Measurements from ENCODE around the gene SLC35B2. TPM values are rescaled to one million over a fixed set of nuclear protein-coding genes. Genes with fewer than 3 reads are reported as not detected.

The SLC35B2 gene
- total RNA-seq, 1 experiment from 2014 or later = 30.0 TPM

DNA sequence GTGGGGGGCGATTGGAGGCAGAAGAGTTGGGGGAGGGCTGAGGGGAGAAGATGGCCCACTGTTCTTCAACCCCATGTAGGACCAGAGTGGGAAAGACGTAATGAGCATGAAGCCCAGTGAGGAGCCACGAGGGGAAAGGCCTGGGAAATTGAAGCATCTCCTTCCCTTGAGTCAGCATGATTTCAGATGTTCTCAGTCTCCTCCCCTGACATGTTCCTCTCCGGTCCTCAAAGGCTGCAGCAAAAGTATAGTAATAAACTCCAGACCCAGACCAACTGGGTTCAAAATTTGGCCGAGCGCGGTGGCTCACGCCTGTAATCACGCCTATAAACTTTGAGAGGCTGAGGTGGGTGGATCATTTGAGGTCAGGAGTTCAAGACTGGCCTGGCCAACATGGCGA is 9.9 kb upstream of the SLC35B2 start:
- H3K4me2 ChIP-seq (ENCODE audit: low read depth, low read length, poor library complexity, severe bottlenecking) = no peak overlapping the region
- no peak overlapping the region for H3K4me3 ChIP-seq (ENCODE audit: low read length)
- H3K9me2 ChIP-seq (replicated peaks; ENCODE audit: insufficient read depth, low read length) = no peaks in the 10 kb centered on the region
- H3K27ac ChIP-seq (ENCODE audit: low read length) = no peak overlapping the region
- H3K27me3 ChIP-seq (ENCODE audit: low read length) = no peaks in the 10 kb centered on the region
- DNase-seq = no peak
- 0 out of 2 replicates have a peak, but pooled peaks cover 3% of the 10 kb centered on the region for H4K20me1 ChIP-seq (ENCODE audit: insufficient read depth, low read depth, low read length)
- H3K79me2 ChIP-seq (ENCODE audit: low read length) = peaks cover 26% of the 10 kb centered on the region
- H3K9me3 ChIP-seq (ENCODE audit: low read length) = no peaks in the 10 kb centered on the region
- H3K4me1 ChIP-seq (ENCODE audit: low read length) = peaks cover 26% of the 10 kb centered on the region
- no peak overlapping the region for H2AFZ ChIP-seq (ENCODE audit: low read length)
- H3K36me3 ChIP-seq (ENCODE audit: insufficient read depth, low read length) = no peaks in the 10 kb centered on the region
- no peak overlapping the region for H3K9ac ChIP-seq (ENCODE audit: low read length)

GRCh38 chr6:44266347-44266746 is 9.0 kb upstream of the SLC35B2 start:
- 0 out of 2 replicates have a peak, but pooled peaks cover 3% of the 10 kb centered on the region for H4K20me1 ChIP-seq (ENCODE audit: insufficient read depth, low read depth, low read length)
- H2AFZ ChIP-seq (ENCODE audit: low read length) = no peak overlapping the region
- H3K4me3 ChIP-seq (ENCODE audit: low read length) = no peak overlapping the region
- peaks cover 32% of the 10 kb centered on the region for H3K79me2 ChIP-seq (ENCODE audit: low read length)
- H3K4me1 ChIP-seq (ENCODE audit: low read length) = peaks cover 35% of the 10 kb centered on the region
- no peak overlapping the region for H3K9ac ChIP-seq (ENCODE audit: low read length)
- H3K4me2 ChIP-seq (ENCODE audit: low read depth, low read length, poor library complexity, severe bottlenecking) = peak overlapping the region; percentile 97
- H3K27ac ChIP-seq (ENCODE audit: low read length) = no peak overlapping the region
- peaks cover 1% of the 10 kb centered on the region; the same call in 1 of the 2 replicates for H3K36me3 ChIP-seq (ENCODE audit: insufficient read depth, low read length)
- H3K9me2 ChIP-seq (replicated peaks; ENCODE audit: insufficient read depth, low read length) = no peaks in the 10 kb centered on the region
- no peaks in the 10 kb centered on the region for H3K27me3 ChIP-seq (ENCODE audit: low read length)
- no peaks in the 10 kb centered on the region for H3K9me3 ChIP-seq (ENCODE audit: low read length)
- no peak for DNase-seq

GRCh38 chr6:44265722-44266233 is 8.4 kb upstream of the SLC35B2 start:
- H3K9me2 ChIP-seq (replicated peaks; ENCODE audit: insufficient read depth, low read length) = no peaks in the 10 kb centered on the region
- peak overlapping the region; percentile 97 for H3K4me2 ChIP-seq (ENCODE audit: low read depth, low read length, poor library complexity, severe bottlenecking)
- H3K9ac ChIP-seq (ENCODE audit: low read length) = peak overlapping the region; percentile 79
- DNase-seq = no peak
- peak overlapping the region; percentile 38; the same call in 1 of the 2 replicates for H2AFZ ChIP-seq (ENCODE audit: low read length)
- H3K36me3 ChIP-seq (ENCODE audit: insufficient read depth, low read length) = peaks cover 5% of the 10 kb centered on the region; the same call in 1 of the 2 replicates
- H3K79me2 ChIP-seq (ENCODE audit: low read length) = peaks cover 32% of the 10 kb centered on the region
- H3K27me3 ChIP-seq (ENCODE audit: low read length) = no peaks in the 10 kb centered on the region
- H3K9me3 ChIP-seq (ENCODE audit: low read length) = no peaks in the 10 kb centered on the region
- peak overlapping the region; percentile 75 for H3K4me3 ChIP-seq (ENCODE audit: low read length)
- no peak overlapping the region for H3K27ac ChIP-seq (ENCODE audit: low read length)
- 0 out of 2 replicates have a peak, but pooled peaks cover 3% of the 10 kb centered on the region for H4K20me1 ChIP-seq (ENCODE audit: insufficient read depth, low read depth, low read length)
- H3K4me1 ChIP-seq (ENCODE audit: low read length) = peaks cover 38% of the 10 kb centered on the region

DNA sequence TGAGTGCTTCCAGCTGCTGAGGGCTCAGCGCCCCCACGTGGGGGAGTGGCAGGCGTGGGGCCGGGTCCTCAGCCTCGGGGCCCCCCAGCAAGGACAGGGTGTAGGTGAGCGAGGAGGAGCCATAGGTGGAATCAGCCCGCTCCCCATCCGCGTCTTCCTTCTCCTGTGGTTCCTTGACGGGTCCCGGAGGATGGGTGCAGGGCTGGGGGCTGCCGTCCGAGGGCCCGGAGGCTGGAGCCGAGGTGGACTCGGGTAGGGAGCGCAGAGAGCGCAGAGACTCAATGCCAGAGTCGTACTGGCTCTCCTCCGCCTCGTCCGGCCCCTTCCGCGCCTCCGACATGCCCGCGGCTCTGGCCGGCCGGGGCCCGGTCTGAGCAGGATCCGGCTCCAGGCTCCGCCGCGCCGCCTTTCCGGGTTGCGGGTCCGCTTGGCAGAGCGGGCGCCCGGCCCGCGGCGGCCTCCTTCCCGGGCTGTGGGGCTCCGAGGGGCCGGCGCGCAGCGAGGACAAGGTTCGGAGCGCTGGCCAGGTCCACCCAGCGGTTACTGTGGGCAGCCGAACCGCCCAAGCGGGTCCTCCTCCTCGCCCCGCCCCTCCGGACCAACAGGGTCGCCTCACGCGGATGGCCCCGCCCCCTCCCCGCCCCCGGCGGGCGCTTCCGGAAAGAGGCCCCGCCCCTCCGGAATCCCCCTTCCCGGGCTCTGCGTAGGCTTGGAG is 7.8 kb upstream of the SLC35B2 start, which contains the start of gene NFKBIE:
Gene NFKBIE, minus strand, starts transcription at position 545 of the 715 bp plus-strand sequence. Its CDS starts 205 bp downstream, at position 340.
- Histone ChIP-seq H4K20me1 (ENCODE audit: insufficient read depth, low read depth, low read length) (0 out of 2 replicates have a peak, but pooled peaks cover 3% of the 10 kb centered on the region), H3K9ac (ENCODE audit: low read length) (peak within 1 kb of the TSS; percentile 79), H3K4me1 (ENCODE audit: low read length) (peaks cover 38% of the 10 kb centered on the region), H2AFZ (ENCODE audit: low read length) (peak within 1 kb of the TSS; percentile 38), H3K4me2 (ENCODE audit: low read depth, low read length, poor library complexity, severe bottlenecking) (peak within 1 kb of the TSS; percentile 97), H3K9me2 (replicated peaks; ENCODE audit: insufficient read depth, low read length) (no peaks in the 10 kb centered on the region), H3K79me2 (ENCODE audit: low read length) (peaks cover 32% of the 10 kb centered on the region), H3K36me3 (ENCODE audit: insufficient read depth, low read length) (peaks cover 5% of the 10 kb centered on the region; the same call in 1 of the 2 replicates), H3K27ac (ENCODE audit: low read length) (peak within 1 kb of the TSS; percentile 80), H3K9me3 (ENCODE audit: low read length) (no peaks in the 10 kb centered on the region), H3K4me3 (ENCODE audit: low read length) (peak within 1 kb of the TSS; percentile 75), H3K27me3 (ENCODE audit: low read length) (no peaks in the 10 kb centered on the region)
- DNase-seq = peak; percentile 86

- Histone ChIP-seq H3K4me1 (ENCODE audit: low read length) (peaks cover 38% of the 10 kb centered on the region), H4K20me1 (ENCODE audit: insufficient read depth, low read depth, low read length) (no peaks in the 10 kb centered on the region), H3K4me3 (ENCODE audit: low read length) (peak overlapping the region; percentile 75), H3K9me2 (replicated peaks; ENCODE audit: insufficient read depth, low read length) (no peaks in the 10 kb centered on the region), H3K36me3 (ENCODE audit: insufficient read depth, low read length) (peaks cover 5% of the 10 kb centered on the region; the same call in 1 of the 2 replicates), H3K9me3 (ENCODE audit: low read length) (no peaks in the 10 kb centered on the region), H3K79me2 (ENCODE audit: low read length) (peaks cover 32% of the 10 kb centered on the region), H3K27me3 (ENCODE audit: low read length) (no peaks in the 10 kb centered on the region), H3K27ac (ENCODE audit: low read length) (peak overlapping the region; percentile 80), H3K9ac (ENCODE audit: low read length) (peak overlapping the region; percentile 79), H2AFZ (ENCODE audit: low read length) (0 out of 2 replicates have a peak overlapping the region, but pooled peaks have one; percentile 38), H3K4me2 (ENCODE audit: low read depth, low read length, poor library complexity, severe bottlenecking) (peak overlapping the region; percentile 97)
- DNase-seq = peak; percentile 93
These were observed 7.1 kb upstream of the SLC35B2 start for GRCh38 chr6:44264154-44265006.

DNA sequence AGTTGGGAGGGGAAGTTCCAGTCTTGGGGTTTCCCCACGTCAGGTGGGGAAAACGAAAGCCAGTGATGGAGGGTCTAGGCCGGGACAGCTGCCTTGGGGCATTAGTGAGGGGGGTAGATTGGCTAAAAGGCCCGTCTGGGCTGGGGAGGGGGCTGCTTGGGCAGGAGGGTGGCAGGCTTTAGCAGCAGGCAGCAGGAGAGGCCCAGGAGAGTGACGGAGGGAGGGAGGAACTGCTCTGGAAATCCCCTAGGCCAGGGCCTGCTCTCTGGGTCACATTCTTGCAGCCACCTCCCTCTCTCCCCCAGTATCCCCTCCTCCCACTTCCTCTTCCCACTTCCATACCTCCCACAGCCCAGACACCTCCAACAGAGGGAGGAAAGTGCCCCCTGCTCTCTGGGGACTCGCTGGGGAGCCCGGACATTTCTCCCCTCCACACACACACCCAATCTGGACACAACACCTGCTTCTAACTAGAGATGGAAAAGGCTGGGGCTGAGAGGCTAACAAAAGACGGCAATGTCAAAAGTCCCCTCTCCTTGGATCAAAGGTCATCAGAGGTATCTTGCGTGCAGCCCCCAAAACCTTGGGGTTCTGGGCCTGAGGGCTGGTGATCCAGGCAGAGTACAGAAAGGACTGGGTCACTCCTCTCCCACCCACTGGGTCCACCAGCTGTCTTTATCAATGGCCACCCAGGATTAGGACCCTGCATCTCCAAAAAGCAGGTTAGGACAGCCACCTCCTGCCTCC is 6.2 kb upstream of the SLC35B2 start:
- Histone ChIP-seq H2AFZ (ENCODE audit: low read length) (no peak overlapping the region), H3K4me2 (ENCODE audit: low read depth, low read length, poor library complexity, severe bottlenecking) (peak overlapping the region; percentile 97), H3K9me3 (ENCODE audit: low read length) (no peaks in the 10 kb centered on the region), H3K9ac (ENCODE audit: low read length) (peak overlapping the region; percentile 79), H4K20me1 (ENCODE audit: insufficient read depth, low read depth, low read length) (no peaks in the 10 kb centered on the region), H3K36me3 (ENCODE audit: insufficient read depth, low read length) (peaks cover 5% of the 10 kb centered on the region; the same call in 1 of the 2 replicates), H3K79me2 (ENCODE audit: low read length) (peaks cover 32% of the 10 kb centered on the region), H3K27me3 (ENCODE audit: low read length) (no peaks in the 10 kb centered on the region), H3K9me2 (replicated peaks; ENCODE audit: insufficient read depth, low read length) (no peaks in the 10 kb centered on the region), H3K27ac (ENCODE audit: low read length) (peak overlapping the region; percentile 80), H3K4me3 (ENCODE audit: low read length) (peak overlapping the region; percentile 75), H3K4me1 (ENCODE audit: low read length) (peaks cover 46% of the 10 kb centered on the region)
- DNase-seq = no peak

DNA sequence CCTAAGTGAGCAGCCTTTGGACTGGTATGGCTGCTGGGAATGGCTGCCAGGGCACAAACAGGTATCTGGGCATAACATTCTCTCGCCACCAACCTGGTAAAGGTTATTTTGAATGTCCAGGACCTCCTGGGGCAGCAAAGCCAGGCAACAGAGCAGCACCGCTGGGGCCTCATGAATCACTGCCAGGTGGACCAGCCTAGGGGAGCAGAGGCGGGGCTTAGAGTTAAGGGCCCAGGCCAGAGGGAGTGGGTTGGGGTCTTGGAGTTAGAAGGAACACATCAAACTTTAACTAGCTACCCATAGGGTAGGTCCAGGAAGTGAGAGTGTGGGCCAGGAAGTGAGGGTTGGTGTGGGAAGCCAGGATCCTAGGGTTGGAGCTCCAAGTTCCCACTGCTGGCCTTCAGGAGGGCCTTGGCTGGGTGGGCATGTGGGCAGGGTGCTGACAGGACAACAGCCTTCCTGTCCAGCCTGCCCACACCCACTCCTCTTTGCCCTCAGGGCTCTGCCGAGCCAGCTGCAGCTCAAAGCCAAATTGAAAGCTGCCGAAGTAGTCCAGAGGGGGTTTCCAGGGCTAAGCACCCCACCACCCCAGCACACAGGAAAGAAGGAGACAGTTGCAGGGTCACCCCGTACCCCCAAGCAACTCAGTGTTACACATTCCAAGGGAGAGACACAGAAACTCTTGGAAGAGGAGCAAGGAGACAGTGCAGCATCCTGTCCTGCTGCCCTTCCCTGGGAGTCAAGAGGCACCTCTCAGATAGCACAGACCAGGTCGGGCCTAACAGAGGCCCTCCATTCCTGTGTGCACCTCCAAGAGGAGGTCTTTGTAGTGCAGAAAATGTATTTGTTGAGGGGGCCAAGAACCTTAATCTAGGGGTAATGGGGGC is 5.4 kb upstream of the SLC35B2 start:
- Histone ChIP-seq H3K27me3 (ENCODE audit: low read length) (no peaks in the 10 kb centered on the region), H3K4me3 (ENCODE audit: low read length) (peak overlapping the region; percentile 75), H3K9ac (ENCODE audit: low read length) (peak overlapping the region; percentile 79), H3K9me2 (replicated peaks; ENCODE audit: insufficient read depth, low read length) (no peaks in the 10 kb centered on the region), H4K20me1 (ENCODE audit: insufficient read depth, low read depth, low read length) (no peaks in the 10 kb centered on the region), H3K36me3 (ENCODE audit: insufficient read depth, low read length) (peaks cover 5% of the 10 kb centered on the region; the same call in 1 of the 2 replicates), H3K79me2 (ENCODE audit: low read length) (peaks cover 32% of the 10 kb centered on the region), H3K9me3 (ENCODE audit: low read length) (no peaks in the 10 kb centered on the region), H2AFZ (ENCODE audit: low read length) (no peak overlapping the region), H3K4me2 (ENCODE audit: low read depth, low read length, poor library complexity, severe bottlenecking) (peak overlapping the region; percentile 97), H3K27ac (ENCODE audit: low read length) (peak overlapping the region; percentile 80), H3K4me1 (ENCODE audit: low read length) (peaks cover 54% of the 10 kb centered on the region)
- DNase-seq = no peak

Measured in Karpas-422 (cell line).